Muscle of leg (tissue), 11 donors: ENCODE data around the gene TATDN2. TPM values are rescaled to one million over a fixed set of nuclear protein-coding genes. Genes with fewer than 3 reads are reported as not detected.

Experiments used
- DNase-seq: peaks from one replicate; pipeline ENCODE4 v3.0.0; 2013
- H3K27ac ChIP-seq: one replicate; pipeline ENCODE4 v1.5.1; 2013; ENCODE audit warnings: mild to moderate bottlenecking, low read length, control low read depth
- H3K27me3 ChIP-seq: one replicate; pipeline ENCODE4 v1.6.1; 2013; ENCODE audit warnings: low read length; ENCODE audit not compliant: control insufficient read depth, insufficient read depth
- H3K36me3 ChIP-seq: one replicate; pipeline ENCODE4 v1.6.1; 2013; ENCODE audit warnings: low read length; ENCODE audit not compliant: control insufficient read depth, insufficient read depth
- H3K4me1 ChIP-seq: one replicate; pipeline ENCODE4 v1.6.1; 2013; ENCODE audit warnings: low read length; ENCODE audit not compliant: control insufficient read depth, insufficient read depth
- H3K4me3 ChIP-seq: one replicate; pipeline ENCODE4 v1.5.1; 2013; ENCODE audit warnings: low read length, control low read depth
- H3K9me3 ChIP-seq: replicated peaks from 2 replicates; pipeline ENCODE4 v1.6.1; 2013; ENCODE audit warnings: low read depth, low read length; ENCODE audit not compliant: control insufficient read depth
- WGBS: methylation state at CpG from one replicate; pipeline ENCODE4 v1.1.5; 2013; ENCODE audit warnings: missing lambda C conversion rate; ENCODE audit not compliant: insufficient coverage; 5-methylcytosine and 5-hydroxymethylcytosine counted together
- polyA plus RNA-seq, 8 donors: library from polyadenylated mRNA; unstranded; fragments of 120-200 nt; gene quantifications; one replicate each; pipeline versions ENCODE4 v1.2.1 to v1.2.3, GENCODE V29; 2013; ENCODE audit warnings: inconsistent platforms in 1 of 8, low replicate concordance in 1 of 8; ENCODE audit not compliant: insufficient read length in 8 of 8, insufficient read depth in 1 of 8
- total RNA-seq: library from RNA; stranded (reverse); fragments of 120-200 nt; gene quantifications from one replicate; pipeline ENCODE4 v1.2.4, GENCODE V29; 2013

Gene TATDN2
- total and polyA plus RNA-seq, 9 donors, result 8.2 to 25.3 (median 19.4) TPM

DNA sequence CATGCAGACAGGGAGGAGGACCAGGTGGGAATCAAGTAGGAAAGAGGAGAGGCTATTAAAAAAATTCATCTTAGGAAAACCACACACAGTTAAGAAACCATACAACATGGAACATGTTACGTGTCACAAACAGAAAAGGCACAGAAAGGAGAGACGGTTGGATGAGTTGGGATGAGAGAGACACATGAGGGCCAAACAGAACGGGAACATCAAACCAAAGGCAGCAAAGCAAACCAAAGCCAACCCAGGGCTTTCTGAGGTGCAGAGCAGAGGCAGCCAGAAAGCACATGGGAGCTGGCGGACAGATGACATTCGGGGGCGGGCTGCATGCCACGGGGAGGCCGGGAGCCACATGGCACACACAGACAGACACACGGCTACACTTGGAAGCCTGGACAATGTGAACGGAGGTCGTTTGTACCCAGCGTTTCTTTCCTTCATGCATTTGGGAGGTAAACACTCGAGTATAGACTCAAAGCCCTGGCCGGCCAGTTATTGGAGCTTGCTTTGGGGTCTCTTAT, 81.3 kb downstream of the TATDN2 start:
- Histone ChIP-seq H3K4me1 (no peaks in the 10 kb centered on the region), H3K27ac (no peak overlapping the region), H3K4me3 (no peak overlapping the region), H3K9me3 (no peaks in the 10 kb centered on the region), H3K36me3 (no peaks in the 10 kb centered on the region), H3K27me3 (peaks cover 47% of the 10 kb centered on the region)
- 66% methylated on average over 11 of the region's 14 CpGs for WGBS
- no peak for DNase-seq

GRCh38 chr3:10330319-10330718, 82.1 kb downstream of the TATDN2 start:
- H3K27me3 ChIP-seq, result peaks cover 47% of the 10 kb centered on the region
- H3K9me3 ChIP-seq, result no peaks in the 10 kb centered on the region
- DNase-seq, result no peak
- H3K4me3 ChIP-seq, result no peak overlapping the region
- H3K4me1 ChIP-seq, result no peaks in the 10 kb centered on the region
- no peak overlapping the region for H3K27ac ChIP-seq
- WGBS, result 74% methylated on average over 8 of the region's 12 CpGs
- H3K36me3 ChIP-seq, result no peaks in the 10 kb centered on the region

Other genes with a start within 250 kb of the TATDN2 start
- gene FANCD2, start 222.0 kb upstream of the TATDN2 start, total RNA-seq, result 8.2 TPM
- gene FANCD2, start 222.0 kb upstream of the TATDN2 start, polyA plus RNA-seq, result 10 to 100 TPM in 4 of 8 donors, 1 to 10 TPM in 4; 6.5 to 11.5 (median 9.9) TPM
- gene FANCD2OS, start 140.2 kb upstream of the TATDN2 start, total RNA-seq, result not detected
- 1 to 10 TPM in 1 of 8 donors, under 1 TPM in 1, not detected in 6; 0.16 to 1.1 TPM for gene FANCD2OS, start 140.2 kb upstream of the TATDN2 start, polyA plus RNA-seq
- gene BRK1, start 132.8 kb upstream of the TATDN2 start, total RNA-seq, result 106 TPM
- gene BRK1, start 132.8 kb upstream of the TATDN2 start, polyA plus RNA-seq, result 100 to 1,000 TPM; 140 to 174 (median 158) TPM
- 28.8 TPM for gene VHL, start 106.7 kb upstream of the TATDN2 start, total RNA-seq
- 10 to 100 TPM; 38.0 to 56.9 (median 43.7) TPM for gene VHL, start 106.7 kb upstream of the TATDN2 start, polyA plus RNA-seq
- gene IRAK2, start 83.5 kb upstream of the TATDN2 start, total RNA-seq, result 0.80 TPM
- gene IRAK2, start 83.5 kb upstream of the TATDN2 start, polyA plus RNA-seq, result under 1 TPM; 0.44 to 0.93 (median 0.56) TPM
- 0.40 TPM for gene GHRL, start 44.5 kb downstream of the TATDN2 start, total RNA-seq
- gene GHRL, start 44.5 kb downstream of the TATDN2 start, polyA plus RNA-seq, result 1 to 10 TPM in 3 of 8 donors, under 1 TPM in 5; 0.39 to 3.7 (median 0.82) TPM
- gene SEC13, start 72.7 kb downstream of the TATDN2 start, total RNA-seq, result 146 TPM
- 100 to 1,000 TPM in 7 of 8 donors, 10 to 100 TPM in 1; 99.5 to 144 (median 110) TPM for gene SEC13, start 72.7 kb downstream of the TATDN2 start, polyA plus RNA-seq